ENCODE results near the gene SEC23B.
"Not testable (repeated sequence)": the region's sequence is repeated elsewhere in the genome, so short reads cannot be mapped to it uniquely, and the experiment has no call there.

SEC23B gene

GRCh38 chr20:18507218-18508191 is at the start of gene SEC23B:
SEC23B (plus strand) TSS chr20:18507940; CDS start chr20:18510836, 2,896 bp downstream.
- H3K4me3 Mint-ChIP-seq = peak within 1 kb of the TSS; percentile 100
- H3K9me3 Mint-ChIP-seq = no peaks in the 10 kb centered on the region
- DNase-seq = peak; percentile 97
- no peaks in the 10 kb centered on the region for H3K27me3 Mint-ChIP-seq
- H3K27ac Mint-ChIP-seq = peak within 1 kb of the TSS; percentile 100
- peaks cover 47% of the 10 kb centered on the region for H3K36me3 Mint-ChIP-seq (ENCODE audit: low read depth)
- H3K4me1 Mint-ChIP-seq (ENCODE audit: low read depth) = peaks cover 49% of the 10 kb centered on the region

DNA sequence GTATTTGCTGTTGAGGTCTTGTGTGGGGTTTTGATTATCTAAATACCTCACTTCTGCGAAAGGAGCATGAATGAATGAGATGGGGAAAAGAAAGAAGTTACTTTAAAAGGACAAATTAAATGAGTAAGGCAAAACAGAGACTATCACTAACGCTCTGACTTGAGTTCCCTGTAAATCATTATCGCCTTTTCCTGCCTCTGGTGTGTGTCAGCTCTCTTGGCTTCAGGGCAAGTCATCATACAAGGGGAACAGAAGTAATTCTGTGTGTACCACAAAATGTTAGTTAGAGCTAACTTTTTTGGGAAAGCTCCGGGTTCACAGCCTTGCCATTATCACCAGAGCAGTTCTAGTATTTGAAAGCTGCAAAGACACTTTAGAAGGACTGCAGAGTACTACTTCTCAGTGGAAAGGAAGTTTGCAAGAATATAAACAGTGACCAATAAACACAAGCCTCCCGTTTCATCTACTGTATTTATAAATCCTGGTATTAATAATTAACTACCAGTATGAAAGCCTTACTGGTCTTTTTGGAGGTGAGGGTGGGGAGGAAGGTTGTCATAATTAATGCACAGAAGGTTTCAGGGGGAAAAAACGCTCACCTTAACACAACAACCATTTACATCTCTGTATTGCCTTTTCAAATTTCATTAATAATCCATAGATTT is 42.1 kb upstream of the SEC23B start:
- H3K4me3 Mint-ChIP-seq = peak overlapping the region; percentile 98
- peaks cover 34% of the 10 kb centered on the region for H3K4me1 Mint-ChIP-seq (ENCODE audit: low read depth)
- no peaks in the 10 kb centered on the region for H3K27me3 Mint-ChIP-seq
- H3K36me3 Mint-ChIP-seq (ENCODE audit: low read depth) = peaks cover 31% of the 10 kb centered on the region
- no peak for DNase-seq
- peak overlapping the region; percentile 44 for H3K27ac Mint-ChIP-seq
- H3K9me3 Mint-ChIP-seq = no peaks in the 10 kb centered on the region

- no peaks in the 10 kb centered on the region for H3K27me3 Mint-ChIP-seq
- H3K4me3 Mint-ChIP-seq = peak overlapping the region; percentile 98
- no peak for DNase-seq
- no peaks in the 10 kb centered on the region for H3K9me3 Mint-ChIP-seq
- peaks cover 40% of the 10 kb centered on the region for H3K36me3 Mint-ChIP-seq (ENCODE audit: low read depth)
- peaks cover 34% of the 10 kb centered on the region for H3K4me1 Mint-ChIP-seq (ENCODE audit: low read depth)
- H3K27ac Mint-ChIP-seq = peak overlapping the region; percentile 96
These were observed 41.2 kb upstream of the SEC23B start for GRCh38 chr20:18466574-18466893.

DNA sequence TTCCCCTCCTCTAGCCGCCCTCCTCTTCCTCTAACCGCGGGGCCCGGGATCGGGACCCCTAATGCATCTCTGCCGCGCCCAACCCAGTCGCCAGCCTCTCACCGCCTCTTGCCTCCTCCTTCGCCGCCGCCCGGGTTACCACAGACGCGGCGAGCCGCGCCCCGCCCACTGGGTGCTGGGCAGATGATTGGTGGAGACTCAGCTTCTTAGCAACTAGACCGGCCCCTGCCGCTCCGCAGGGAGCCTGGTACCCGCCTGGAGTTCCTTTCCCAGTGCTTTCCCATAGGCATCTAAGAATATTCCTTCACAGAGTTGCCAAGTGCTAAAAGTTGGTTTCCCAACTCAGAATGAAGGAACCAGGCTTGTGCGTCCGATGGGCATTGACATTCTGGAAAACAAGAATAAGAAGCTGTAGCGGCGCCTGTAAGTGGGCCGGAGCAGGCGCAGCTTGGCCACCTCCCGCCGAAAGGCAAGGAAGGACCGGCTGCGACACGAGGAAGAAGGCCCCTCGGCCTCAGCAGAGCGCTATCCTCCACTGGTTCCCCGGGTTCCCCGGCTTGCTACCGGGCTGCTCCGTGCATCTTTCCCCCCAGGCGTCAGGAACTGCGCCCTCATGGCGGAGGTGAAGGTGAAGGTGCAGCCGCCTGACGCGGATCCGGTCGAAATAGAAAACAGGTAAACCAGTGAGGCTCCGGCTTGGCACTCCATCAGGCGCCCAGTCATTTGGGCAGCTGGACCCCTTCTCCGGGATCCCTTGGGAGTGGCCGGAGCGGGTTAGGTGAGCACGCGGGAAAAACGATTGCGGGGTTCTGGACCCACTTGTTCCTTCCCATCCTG is 40.6 kb upstream of the SEC23B start, which contains the start of the genes DZANK1 and POLR3F:
DZANK1 (minus strand) TSS at position 137 of the 837 bp plus-strand sequence. CDS start 1,672 bp downstream, outside the sequence.
POLR3F (plus strand) TSS at position 497 of the 837 bp plus-strand sequence; CDS start at position 614, 117 bp downstream.
- DNase-seq = peak; percentile 94
- Mint-ChIP-seq H3K4me1 (ENCODE audit: low read depth) (peaks cover 34% of the 10 kb centered on the region), H3K27me3 (no peaks in the 10 kb centered on the region), H3K27ac (peak within 1 kb of the TSS; percentile 96), H3K4me3 (peak within 1 kb of the TSS; percentile 98), H3K9me3 (no peaks in the 10 kb centered on the region), H3K36me3 (ENCODE audit: low read depth) (peaks cover 46% of the 10 kb centered on the region)

- no peaks in the 10 kb centered on the region for H3K27me3 Mint-ChIP-seq
These were observed 30.5 kb upstream of the SEC23B start for GRCh38 chr20:18477218-18477617.

GRCh38 chr20:18477821-18478220 is 29.9 kb upstream of the SEC23B start:
- no peaks in the 10 kb centered on the region for H3K27me3 Mint-ChIP-seq
- DNase-seq = no peak
- no peak overlapping the region for H3K4me3 Mint-ChIP-seq
- H3K9me3 Mint-ChIP-seq = no peaks in the 10 kb centered on the region
- H3K36me3 Mint-ChIP-seq (ENCODE audit: low read depth) = peaks cover 87% of the 10 kb centered on the region
- H3K27ac Mint-ChIP-seq = no peak overlapping the region
- H3K4me1 Mint-ChIP-seq (ENCODE audit: low read depth) = no peaks in the 10 kb centered on the region

More at GRCh38 chr20:18477218-18477617, 30.5 kb upstream of the SEC23B start:
- no peak for DNase-seq
- H3K4me1 Mint-ChIP-seq (ENCODE audit: low read depth) = no peaks in the 10 kb centered on the region
- H3K27ac Mint-ChIP-seq = no peak overlapping the region
- no peak overlapping the region for H3K4me3 Mint-ChIP-seq
- H3K9me3 Mint-ChIP-seq = no peaks in the 10 kb centered on the region
- peaks cover 85% of the 10 kb centered on the region for H3K36me3 Mint-ChIP-seq (ENCODE audit: low read depth)

DNA sequence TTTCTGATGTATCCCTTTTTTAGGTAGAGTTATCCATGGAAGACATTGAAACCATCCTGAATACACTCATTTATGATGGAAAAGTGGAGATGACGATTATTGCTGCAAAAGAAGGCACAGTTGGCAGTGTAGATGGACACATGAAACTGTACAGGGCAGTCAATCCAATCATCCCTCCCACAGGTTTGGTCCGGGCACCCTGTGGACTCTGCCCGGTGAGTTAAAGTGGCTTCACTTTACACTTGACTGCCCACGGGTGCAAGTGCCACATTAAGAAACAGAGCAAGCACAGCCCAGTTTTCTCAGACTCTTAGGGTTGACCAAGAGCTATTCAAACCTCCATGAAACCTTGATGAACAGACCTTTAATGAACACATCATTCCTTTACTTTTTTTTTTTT is 26.1 kb upstream of the SEC23B start:
- H3K27me3 Mint-ChIP-seq = no peaks in the 10 kb centered on the region
- no peak for DNase-seq
- no peaks in the 10 kb centered on the region for H3K9me3 Mint-ChIP-seq
- H3K27ac Mint-ChIP-seq = no peak overlapping the region
- H3K4me3 Mint-ChIP-seq = no peak overlapping the region
- H3K4me1 Mint-ChIP-seq (ENCODE audit: low read depth) = no peaks in the 10 kb centered on the region
- peaks cover 89% of the 10 kb centered on the region for H3K36me3 Mint-ChIP-seq (ENCODE audit: low read depth)

DNA sequence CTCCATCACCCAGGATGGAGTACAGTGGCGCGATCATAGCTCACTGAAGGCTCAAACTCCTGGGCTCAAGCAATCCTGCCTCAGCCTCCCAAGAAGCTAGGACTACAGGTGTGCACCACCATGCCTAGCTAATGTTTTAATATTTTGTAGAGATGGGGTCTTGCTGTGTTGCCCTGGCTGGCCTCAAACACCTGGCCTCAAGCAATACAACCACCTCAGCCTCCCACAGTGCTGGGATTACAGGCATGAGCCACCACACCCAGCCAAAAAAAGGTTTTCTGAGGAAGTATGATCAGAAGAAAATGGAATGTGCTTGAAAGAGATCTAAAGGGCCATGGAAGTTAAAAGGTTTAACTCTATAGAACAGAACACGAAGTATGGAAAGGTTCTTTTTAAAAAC is 19.4 kb upstream of the SEC23B start:
- no peaks in the 10 kb centered on the region for H3K9me3 Mint-ChIP-seq
- H3K36me3 Mint-ChIP-seq (ENCODE audit: low read depth) = peaks cover 83% of the 10 kb centered on the region
- H3K27ac Mint-ChIP-seq = no peak overlapping the region
- no peak overlapping the region for H3K4me3 Mint-ChIP-seq
- no peak for DNase-seq
- H3K4me1 Mint-ChIP-seq (ENCODE audit: low read depth) = no peaks in the 10 kb centered on the region
- no peaks in the 10 kb centered on the region for H3K27me3 Mint-ChIP-seq

GRCh38 chr20:18496042-18496441 is 11.7 kb upstream of the SEC23B start:
- Mint-ChIP-seq H3K4me1 (ENCODE audit: low read depth) (peaks cover 14% of the 10 kb centered on the region), H3K9me3 (no peaks in the 10 kb centered on the region), H3K27ac (peak overlapping the region; percentile 67), H3K4me3 (peak overlapping the region; percentile 97), H3K36me3 (ENCODE audit: low read depth) (peaks cover 31% of the 10 kb centered on the region), H3K27me3 (no peaks in the 10 kb centered on the region)
- DNase-seq = no peak

DNA sequence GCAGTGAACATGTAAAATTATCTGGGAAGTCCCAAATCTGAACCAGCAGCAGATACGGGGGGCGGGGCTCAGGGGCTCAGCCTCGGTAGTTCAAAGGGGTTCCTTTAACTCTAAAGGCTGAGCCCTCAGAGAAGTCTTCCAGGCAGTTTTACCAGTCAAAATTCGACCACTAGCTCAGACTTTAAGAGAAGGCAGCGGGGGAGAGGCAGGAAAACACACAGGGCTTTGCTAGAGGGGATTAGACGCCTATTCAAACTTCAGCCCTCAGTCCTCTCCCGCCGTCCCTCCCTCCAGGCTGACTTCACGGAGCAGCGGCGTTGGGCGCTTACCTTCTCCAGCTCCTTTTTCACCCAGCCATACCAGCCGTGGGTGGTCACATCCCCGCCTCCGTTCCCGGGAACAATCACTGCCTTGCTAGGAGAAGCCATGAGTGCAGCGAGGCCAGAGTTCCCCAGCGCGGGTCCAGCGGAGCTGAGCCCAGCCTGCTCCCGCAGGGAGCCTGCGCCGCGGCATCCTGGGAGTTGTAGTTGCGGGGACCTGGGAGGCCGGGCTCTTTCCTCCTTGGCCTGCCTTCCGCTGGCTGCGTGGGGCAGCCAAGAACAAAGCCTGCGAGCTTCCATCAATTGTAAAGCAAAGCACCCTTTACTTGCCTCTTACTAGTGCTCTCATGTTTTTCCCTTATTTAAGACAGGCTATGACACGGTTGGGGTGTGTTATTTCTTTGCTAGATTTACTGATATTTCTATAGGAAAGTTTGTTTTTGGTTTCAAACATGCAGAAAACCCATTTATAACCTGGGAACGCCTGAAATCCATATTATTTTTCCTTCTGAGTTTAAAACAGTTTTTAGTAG is 10.8 kb upstream of the SEC23B start, which contains the start of gene RBBP9:
RBBP9 (minus strand) TSS at position 486 of the 853 bp plus-strand sequence; CDS start at position 428, 58 bp downstream.
- H3K36me3 Mint-ChIP-seq (ENCODE audit: low read depth) = peaks cover 25% of the 10 kb centered on the region
- peak within 1 kb of the TSS; percentile 91 for H3K27ac Mint-ChIP-seq
- peak; percentile 85 for DNase-seq
- H3K9me3 Mint-ChIP-seq = no peaks in the 10 kb centered on the region
- H3K4me3 Mint-ChIP-seq = peak within 1 kb of the TSS; percentile 97
- H3K4me1 Mint-ChIP-seq (ENCODE audit: low read depth) = peaks cover 14% of the 10 kb centered on the region
- H3K27me3 Mint-ChIP-seq = no peaks in the 10 kb centered on the region

DNA sequence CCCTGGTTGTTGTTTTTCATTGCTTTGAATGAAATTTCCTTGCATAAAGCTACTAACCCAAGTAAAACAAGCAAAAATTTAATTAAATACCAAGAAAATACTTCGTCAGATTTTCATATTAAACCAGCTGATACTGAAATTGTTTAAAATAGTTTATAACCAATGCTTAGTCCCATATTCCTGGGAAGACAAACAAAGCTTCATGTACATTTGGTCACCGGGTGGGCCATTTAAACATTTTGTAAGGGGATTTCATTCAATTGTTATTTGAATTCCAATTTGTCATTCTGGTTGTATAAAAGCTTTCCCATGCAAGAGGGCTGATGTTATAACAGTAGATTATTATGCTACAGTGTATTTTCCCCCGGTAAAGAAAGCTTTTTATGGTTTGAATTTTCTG is 10.1 kb upstream of the SEC23B start:
- Mint-ChIP-seq H3K4me1 (ENCODE audit: low read depth) (peaks cover 14% of the 10 kb centered on the region), H3K27ac (peak overlapping the region; percentile 91), H3K9me3 (no peaks in the 10 kb centered on the region), H3K36me3 (ENCODE audit: low read depth) (peaks cover 19% of the 10 kb centered on the region), H3K4me3 (peak overlapping the region; percentile 97), H3K27me3 (no peaks in the 10 kb centered on the region)
- no peak for DNase-seq

- not testable (repeated sequence) for DNase-seq; H3K27me3 Mint-ChIP-seq; H3K27ac Mint-ChIP-seq; H3K4me3 Mint-ChIP-seq; H3K9me3 Mint-ChIP-seq; H3K4me1 Mint-ChIP-seq (ENCODE audit: low read depth); H3K36me3 Mint-ChIP-seq (ENCODE audit: low read depth)
These were observed 6.1 kb upstream of the SEC23B start for GRCh38 chr20:18501672-18502071.

GRCh38 chr20:18504479-18505060 is 3.2 kb upstream of the SEC23B start:
- DNase-seq = no peak
- Mint-ChIP-seq H3K27me3 (no peaks in the 10 kb centered on the region), H3K4me3 (no peak overlapping the region), H3K4me1 (ENCODE audit: low read depth) (peaks cover 29% of the 10 kb centered on the region), H3K36me3 (ENCODE audit: low read depth) (peaks cover 20% of the 10 kb centered on the region), H3K9me3 (no peaks in the 10 kb centered on the region), H3K27ac (no peak overlapping the region)

All from activated T-cell treated with anti-CD3 and anti-CD28 coated beads, Interleukin-2, amount 50 U/mL, for 24 hours (primary cell).